ENCODE results near the gene BARX1.
"Not testable (repeated sequence)": the region's sequence is repeated elsewhere in the genome, so short reads cannot be mapped to it uniquely, and the experiment has no call there.

The BARX1 gene

DNA sequence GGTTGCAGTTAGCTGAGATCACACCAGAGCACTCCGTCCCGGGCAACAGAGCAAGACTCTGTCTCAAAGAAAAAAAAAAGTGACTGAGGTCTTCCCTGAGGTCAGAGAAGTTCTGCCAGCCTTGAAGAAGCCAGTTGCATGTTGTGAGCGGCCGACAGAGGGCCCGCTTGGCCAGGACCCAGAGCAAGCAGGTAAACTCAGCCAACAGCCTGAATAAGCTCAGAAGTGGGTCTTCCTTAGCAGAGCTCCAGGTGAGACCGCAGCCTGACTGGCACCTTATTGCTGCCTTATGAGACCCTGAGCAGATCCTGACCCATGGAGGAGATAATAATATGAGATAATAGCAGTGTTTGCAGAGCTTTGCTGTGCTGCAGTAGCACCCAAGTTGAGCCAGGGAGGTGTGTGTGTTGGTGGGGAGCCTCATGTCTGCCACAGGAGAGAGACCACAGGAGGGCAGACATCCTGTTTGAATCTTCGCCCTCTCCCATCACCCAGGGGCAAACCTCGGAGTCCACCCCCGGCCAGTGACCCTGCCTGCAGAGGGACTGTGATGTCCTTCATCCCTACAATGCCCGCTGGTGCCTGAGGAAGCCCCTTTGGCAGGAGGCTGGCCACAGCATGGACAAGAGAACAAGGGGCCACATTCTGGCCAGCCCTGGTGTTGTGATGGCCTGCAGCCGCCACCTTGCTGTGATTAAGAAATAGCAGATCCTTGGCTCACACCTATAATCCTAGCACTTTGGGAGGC, 10.8 kb upstream of the BARX1 start:
- no peak for DNase-seq (ENCODE audit: low spot score)

DNA sequence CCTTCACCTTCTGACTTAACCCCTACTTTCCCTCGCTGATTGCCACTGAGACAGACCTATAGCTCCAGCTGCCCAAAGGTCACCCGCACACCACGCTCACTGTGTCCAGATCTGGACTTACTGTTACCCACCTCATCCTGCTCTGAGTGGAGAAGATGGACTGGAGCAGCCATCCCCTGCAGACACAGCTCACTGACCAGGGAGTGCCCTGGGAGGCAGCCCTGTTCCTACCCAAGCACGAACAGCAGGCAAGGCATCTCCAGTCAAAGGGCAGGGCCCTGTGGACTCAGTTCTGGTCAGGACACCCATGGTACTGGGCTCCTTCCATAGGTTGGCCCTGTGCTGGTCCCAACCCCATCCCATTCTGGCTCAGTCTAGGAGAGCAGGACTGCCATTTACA, 9.5 kb upstream of the BARX1 start:
- no peak for DNase-seq (ENCODE audit: low spot score)

DNA sequence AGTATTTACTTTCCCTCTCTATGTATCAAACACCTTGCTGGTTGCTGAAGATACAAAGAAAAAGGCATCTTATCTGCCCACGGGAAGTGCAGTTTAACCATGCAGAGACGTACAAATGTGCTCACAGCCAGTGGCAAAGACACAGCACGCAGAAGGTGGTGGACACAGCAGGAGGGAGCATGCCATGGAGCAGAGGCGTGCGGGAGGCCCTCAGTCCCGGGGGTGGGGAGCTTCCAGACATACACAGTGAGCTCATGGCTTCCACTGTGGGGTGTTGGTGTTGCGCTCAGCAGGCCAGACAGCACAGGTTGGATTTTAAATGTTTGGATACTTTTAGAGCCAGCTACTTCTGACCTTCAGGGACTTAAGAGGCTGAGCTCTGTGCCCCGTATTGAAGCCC, 8.8 kb upstream of the BARX1 start:
- no peak for DNase-seq (ENCODE audit: low spot score)

DNA sequence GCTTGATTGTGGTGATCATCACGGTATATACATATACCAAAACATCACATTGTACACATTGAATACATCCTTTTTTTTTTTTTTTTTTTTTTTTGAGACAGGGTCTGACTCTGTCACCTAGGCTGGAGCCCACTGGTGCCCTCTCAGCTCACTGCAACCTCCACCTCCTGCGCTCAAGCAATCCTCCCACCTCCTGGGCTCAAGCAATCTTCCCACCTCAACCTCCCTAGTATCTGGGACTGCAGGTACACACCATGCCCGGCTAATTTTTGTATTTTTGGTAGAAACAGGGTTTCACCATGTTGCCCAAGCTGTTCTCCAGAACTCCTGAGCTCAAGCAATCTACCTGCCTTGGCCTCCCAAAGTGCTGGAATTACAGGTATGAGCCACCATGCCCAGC, 8.3 kb upstream of the BARX1 start:
- not testable (repeated sequence) for DNase-seq (ENCODE audit: low spot score)

DNA sequence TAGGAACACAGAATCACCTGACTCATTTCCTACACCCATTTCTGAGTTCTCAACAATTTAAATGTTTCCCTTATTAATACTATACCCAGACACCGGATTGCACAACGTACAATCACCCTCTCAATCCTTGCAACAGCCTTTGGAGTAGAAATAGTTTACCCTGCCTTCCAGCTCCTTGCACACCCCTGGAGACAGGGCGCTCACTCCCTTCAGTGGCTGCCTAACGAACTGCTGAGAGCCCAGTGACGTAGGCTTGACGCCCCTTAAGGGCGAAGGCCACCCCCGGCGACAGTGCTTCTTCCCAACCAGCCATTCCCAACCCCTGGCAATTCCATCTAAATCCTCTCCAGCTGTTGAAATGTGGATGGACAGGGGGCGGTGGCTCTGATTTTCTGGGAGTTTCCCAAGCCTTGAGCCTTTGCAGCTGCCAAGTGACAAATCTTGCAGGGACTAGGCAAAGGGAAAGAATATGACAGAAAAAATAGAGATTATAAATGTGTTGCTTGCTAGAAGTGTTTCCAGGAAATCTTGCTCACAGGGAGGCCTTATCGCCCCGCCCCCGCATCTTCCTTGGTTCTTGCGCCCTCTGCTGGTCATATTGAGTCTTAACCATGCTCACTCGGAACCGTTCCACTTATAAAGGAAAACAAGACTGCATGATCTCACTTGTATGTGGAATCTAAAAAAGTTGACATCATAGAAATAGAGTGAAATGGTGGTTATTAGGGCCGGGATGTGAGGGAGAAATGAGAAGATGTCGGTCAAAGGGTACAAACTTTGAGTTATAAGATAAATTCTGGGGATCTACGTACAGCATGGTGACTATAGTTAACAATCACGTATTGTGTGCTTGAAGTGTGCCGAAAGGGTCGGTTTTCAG, 7.6 kb upstream of the BARX1 start:
- DNase-seq (ENCODE audit: low spot score), result peak; percentile 64

DNA sequence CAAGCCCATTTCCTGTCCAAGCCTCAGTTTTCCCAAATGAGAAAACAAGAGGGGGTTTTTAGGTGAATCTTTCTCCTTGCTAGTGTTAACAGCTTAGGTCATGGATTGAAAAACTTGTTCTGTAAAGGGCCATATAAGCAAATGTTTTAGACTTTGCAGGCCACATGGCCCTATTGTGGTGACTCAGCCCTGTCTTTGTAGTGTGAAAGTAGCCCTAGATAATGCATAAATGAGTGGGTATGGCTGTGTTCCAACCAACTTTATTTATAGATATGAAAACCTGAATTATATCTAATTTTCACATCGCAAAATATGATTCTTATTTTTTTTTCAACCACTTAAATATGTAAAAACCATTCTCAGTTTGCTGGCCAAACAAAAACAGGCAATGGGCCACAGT, 6.9 kb upstream of the BARX1 start:
- DNase-seq (ENCODE audit: low spot score), result no peak

DNA sequence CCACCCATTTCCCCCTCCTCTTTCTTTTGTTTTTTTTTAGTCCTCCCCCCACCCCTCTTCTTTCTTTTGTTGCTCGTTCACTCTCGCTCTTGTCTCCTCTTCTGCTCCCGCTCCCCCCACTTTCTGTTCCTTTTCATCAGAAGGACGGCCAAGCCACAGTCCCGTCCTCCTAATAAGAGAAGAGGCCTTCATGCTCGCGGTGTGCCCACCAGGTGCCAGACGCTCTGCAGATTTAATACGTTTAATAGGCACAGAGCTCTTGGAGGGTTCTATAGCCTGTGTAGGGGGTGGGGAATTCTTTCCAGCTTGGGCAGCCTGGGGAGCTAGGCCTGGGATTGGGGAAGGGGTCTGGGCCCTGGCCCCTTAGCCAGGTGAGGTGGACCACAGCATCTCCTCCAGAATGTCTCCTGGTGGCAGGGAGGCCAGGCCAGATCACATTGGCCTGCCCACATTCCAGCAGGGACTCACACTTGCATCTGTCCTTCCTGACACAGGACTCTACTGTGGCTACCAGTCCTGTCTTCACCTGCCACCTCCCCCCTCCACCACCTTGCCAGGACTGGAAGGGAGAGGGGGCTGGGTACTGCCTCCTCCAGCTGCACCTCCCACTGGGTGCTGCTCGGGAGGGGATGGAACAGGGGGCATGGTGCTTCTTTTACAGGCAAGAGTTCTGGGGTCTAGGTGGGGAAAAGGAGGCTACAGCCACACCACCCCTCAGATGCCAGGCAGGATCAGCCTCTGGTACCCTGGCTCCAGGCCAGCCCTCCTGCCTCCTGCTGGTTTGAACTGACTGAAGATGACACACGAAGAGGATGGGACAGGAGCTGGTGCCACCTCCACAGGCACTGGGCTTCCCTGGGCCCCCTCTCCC, 6.1 kb upstream of the BARX1 start:
- DNase-seq (ENCODE audit: low spot score), result no peak

DNA sequence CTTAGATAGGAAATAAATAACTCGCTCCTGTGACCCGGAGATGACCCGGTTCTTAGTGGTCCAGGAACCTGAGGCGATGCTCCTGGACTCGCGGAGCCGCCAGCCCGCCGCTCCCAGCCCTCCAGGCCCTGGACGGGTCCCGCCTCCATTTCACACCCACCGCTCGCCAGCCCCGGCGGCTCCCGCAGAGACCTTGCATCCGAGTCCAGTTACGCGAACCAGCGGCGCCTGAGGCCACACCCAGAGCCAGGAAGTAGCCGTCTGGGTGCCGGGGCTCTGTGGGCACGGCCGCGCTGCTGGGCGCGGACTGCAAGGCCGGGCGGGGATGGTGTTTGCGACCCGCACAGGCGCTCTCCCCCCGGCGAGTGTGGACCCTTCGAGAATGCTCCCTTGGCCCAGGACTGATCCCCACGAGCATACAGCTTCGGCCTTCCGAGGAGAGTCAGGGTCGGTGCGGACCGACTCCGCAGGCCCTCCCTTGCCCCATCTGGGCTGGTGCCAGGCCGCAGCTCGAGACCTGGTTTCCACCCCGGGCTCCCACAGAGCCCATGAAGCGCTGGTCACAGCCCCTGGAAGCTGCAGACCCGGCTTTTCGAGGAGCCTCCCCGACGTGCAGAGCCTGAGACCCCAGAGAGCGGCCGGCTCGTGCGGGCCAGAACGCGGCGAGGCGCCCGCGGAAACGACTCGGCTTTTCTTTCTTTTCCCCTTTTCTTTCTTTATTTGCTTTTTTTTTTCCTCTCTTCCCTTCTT, 5.2 kb upstream of the BARX1 start:
- DNase-seq (ENCODE audit: low spot score), result no peak

DNA sequence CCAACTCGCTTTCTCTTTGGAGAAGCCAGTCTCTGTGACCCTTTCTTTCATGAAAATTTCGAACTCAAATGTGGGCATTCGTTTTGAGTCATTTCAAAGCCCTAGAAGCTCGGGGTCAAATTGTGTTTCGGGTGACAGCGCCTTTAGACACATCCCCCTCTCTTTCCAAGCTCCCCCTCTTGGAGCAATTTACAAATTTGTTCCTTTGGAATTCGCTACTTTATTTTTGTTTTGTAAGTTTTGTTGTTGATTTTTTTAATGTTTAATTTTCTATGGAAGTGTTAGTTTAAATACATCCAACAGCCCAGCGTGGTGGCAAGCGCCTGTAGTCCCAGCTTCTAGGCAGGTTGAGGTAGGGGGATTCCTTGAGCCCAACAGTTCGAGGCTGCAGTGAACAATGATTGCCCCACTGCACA, 4.6 kb upstream of the BARX1 start:
- DNase-seq (ENCODE audit: low spot score), result no peak

DNA sequence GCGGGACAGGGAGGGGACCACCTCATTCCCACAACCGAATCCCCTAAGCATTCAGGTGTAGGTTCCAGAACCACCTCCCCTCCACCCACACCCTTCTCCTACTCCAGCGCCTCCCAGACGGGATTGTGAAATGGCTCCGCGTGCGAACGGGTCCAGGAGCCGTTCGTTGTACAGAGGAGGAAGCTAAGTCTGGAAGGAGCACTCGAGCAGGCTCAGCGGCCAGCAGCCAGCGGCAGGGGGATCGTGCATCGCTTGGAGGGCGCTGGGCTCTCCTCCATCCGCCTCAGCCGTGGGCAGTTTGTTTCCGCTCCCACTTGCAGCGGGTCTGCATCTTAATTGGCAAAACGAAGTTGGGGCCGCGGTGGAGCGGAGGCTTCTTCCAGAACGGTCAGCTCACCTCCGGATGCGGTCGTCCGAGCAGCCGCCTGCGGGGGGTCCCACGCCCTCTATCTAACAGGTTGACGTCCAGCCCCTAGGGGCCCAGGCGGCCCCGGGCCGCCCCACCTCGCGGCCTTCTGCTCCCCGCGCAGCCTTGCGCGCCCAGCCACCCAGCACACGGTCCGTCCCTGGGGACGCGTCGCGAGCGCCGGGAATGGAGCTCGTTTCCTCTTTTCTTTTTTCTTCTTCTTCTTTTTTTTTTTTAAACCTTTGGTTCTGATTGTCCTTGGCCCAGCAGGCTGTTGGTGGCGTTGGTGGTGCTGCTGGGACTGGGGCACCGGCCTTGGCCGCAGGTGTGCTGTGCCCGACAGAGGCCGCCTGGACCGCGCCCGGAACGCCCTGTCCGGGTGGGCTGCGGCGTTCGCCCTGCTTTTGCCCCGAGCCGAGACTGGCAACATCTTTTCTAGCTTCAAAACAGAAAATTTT, 3.9 kb upstream of the BARX1 start:
- no peak for DNase-seq (ENCODE audit: low spot score)

DNA sequence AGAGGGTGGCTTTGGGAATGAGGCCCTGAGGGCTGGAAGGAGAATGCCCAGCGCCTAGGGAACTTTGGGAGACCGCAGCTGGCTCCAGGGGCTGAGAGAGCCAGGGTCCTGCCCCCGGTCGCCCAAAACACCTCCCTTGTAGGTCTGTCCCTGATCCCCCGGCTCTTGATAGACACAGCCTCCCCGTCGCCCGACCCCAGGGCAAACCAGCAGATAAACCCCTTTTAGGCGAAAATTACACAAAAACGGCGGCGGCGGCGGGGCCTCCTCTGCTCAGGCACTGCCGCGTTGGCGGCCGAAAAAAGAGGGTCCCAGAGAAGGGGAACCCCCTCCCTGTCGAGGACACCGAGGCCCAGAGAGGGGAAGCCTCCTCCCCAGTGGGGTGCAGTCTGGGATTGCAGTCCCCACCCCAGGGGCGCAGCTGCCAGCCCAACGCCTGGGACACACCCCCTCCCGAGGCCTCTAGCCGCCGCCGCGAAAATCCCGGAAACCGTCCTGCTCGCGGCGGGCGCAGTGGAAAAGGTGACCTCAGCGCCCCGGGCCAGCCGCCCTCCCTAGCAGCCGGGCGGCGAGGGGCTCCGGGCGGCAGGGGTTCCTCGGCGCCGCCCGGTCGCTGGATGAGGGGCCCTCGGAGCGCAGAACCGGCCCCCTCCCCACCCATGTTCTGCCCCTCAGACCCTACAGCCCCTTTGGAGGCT, 3.1 kb upstream of the BARX1 start:
- no peak for DNase-seq (ENCODE audit: low spot score)

DNA sequence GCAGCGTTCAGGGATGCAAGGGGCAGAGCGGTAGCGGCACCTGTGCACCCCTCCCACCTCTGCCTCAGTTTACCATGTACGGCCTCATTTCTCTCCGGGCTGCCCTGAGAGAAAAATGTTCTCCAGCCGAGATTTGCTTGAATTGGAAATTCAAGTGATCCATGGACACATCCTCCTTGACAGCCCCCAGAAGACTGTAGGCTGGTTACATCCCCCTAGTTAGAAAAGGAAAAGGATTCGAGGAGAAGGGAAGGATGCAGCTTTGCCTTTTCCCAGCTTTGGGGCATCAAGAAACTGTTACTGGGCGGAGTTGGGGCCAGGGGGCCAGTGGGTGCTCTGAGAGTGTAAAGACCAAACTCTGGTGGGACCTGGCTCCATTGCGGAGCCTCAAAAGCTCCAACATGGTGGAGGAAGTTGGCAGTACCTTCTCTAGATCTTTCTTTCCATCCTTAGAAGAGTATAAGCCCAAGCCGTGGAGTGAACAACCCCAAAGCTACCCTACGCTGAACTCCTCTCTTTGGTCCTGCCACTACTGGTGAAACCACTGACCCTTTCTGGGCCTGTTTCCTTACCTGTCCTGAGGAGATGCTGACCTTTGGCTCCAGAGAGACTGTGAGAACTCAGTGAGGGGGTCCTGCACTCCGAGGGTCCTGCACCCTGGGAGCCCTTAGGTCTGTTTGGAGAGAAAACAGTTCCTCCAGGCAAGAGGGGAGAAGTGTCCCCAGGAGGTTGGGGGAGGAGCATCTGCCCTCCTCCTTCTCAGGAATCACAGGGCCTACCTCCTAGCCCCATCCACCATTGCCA, 1.0 kb upstream of the BARX1 start:
- no peak for DNase-seq (ENCODE audit: low spot score)

DNA sequence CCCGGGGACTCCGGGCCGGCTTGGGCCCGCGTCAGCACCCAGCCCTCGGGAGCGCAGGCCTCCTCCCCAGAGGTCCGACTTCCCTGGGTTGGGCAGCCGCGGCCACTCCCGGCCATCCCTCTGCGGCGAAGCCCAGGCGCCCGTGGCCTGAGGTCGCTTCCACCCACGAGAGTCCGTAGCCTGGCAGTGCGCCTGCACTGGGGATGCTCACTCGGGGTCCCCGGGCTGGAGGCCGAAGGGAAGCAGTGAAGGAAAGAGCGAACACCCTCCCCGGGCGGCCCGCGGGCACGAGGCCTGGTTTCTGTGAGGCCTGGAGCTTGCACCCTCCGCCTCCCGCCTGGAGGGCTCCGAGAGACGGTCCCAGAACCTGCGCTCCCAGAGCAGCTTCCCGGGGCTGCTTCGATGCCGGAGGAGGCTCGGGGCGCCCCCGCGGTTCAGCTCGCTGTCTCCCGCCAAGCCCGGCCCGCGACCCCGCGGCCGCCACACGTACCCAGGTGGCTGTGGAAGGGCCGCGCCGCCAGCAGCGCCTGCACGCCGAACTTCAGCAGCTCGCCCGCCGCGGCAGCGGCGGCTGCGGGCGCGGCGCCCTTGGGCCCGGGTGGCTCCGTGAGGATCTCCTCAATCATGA, 607 bp downstream of the BARX1 start:
- no peak for DNase-seq (ENCODE audit: low spot score)

DNA sequence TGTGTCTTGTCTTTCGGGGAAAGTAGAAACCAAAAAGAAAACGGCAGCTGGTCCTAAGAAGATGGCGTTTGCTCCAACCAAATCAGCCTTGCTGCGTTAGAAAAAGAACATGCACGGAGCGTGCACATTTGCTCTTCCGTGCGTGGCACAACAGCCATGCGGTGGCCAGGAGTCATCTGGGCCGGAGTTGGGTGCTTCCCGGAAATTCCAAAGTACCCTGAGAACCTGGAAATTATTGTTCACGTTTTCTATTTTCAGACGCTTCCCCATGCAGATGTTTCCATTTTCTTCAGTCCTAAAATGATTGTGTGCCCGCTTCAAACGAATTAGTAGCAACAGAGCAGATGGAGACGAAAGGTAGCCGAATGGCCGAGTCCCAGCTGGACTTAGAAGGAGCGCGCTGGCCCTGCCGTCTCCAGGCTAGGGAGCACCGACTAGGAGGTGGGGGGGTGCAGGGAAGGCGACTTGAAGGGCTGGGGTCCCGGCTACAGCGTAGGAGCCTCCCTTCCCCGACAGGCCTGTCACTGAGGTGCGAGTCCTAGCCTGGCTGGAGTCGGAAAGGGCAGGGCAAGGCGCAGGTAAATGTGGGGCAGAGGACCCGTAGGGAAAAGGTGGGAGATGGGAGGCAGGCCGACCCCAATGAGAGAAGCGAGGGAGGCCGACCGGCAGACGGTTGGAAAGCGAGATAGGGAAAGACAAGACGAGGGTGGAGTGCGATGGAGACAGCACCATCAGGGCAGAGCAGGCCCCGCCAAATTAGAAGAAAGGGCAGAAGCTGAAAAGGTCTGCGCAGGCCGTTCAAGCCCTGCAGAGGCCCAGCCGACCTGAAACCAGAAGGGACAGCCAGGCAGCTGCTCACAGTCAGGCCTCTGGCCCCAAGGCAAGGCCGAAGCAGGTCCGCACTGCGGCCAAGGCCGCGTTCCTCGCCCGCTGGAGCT, 1.4 kb downstream of the BARX1 start:
- no peak for DNase-seq (ENCODE audit: low spot score)

DNA sequence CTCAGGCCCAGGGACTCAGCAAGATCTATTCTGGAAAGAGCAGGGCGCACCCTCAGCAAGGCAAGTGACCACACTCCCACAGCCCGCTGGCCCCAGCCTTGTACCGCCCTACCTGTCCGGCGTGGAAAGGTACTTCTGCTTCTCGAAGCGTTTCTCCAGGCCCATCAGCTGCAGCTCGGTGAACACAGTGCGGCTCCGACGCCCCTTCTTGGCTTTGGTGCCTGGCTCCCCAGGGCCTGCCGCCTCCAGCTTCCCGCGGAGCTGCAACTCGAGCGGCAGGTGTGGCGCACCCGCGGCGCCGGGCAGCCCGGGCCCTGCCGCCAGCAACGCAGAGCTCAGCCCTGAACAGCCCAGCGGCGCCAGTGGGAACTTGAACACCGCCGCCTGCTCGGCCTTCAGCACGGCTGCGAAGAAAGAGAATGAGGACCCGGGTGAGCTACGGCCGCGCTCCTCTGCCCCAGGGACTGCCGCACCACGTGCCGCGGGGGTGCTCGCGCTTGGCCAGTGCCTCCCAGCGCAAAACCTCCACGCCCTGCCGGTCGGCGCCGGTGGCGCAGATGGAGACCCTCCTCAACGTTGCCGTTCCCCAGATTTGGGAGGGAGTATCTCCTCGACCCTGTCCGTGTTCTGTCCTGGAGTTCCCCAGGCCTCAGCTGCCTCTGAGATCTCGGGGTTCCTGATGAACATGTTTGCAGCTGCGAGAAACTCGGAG, 2.2 kb downstream of the BARX1 start:
- DNase-seq (ENCODE audit: low spot score), result no peak

DNA sequence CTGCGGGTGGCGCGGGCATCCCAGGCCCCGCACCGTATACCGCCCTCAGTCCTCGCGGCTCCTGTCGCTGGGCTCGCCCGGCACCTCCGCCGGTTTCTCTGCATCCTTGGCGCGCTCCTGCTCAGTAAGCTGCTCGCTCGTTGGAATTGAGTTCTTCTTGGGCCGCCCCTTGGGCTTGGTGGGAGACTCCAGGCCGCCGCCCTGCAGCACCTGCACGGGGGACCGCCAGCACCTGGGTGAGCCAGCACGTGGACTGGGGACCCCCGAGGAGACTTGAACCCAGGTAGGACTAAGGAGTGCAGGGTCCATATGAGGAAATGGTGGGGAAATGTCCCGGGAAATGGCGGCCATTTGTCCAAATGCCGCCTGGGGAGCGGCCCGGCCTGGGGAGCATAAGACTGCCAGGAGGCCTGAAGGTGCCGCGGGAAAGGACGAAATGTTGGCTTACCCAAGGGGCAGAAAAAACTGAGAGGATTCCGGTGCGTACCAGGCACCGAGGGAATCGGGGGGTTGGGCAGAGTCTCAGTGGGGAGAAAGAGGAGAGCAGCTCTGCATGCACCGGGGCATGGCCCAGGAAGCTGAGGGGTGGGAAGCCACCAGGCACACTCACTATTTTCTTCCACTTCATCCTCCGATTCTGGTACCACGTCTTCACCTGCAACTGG, 2.9 kb downstream of the BARX1 start:
- DNase-seq (ENCODE audit: low spot score), result no peak
